PFSK-1 (cell line): ENCODE results near the gene E4F1.

Experiments used
- POLR2AphosphoS5 ChIP-seq: IDR thresholded peaks from 2 replicates; pipeline ENCODE4 v1.6.1; 2012; ENCODE audit warnings: low read depth, mild to moderate bottlenecking, control low read depth, low read length, moderate library complexity
- SIN3A ChIP-seq: IDR thresholded peaks from 2 replicates; pipeline ENCODE4 v1.6.1; 2012; ENCODE audit warnings: mild to moderate bottlenecking, low read length, moderate library complexity, borderline replicate concordance; ENCODE audit not compliant: insufficient read depth
- TAF1 ChIP-seq: IDR thresholded peaks from 2 replicates; pipeline ENCODE4 v1.6.1; 2012; ENCODE audit warnings: low read length, control low read depth, borderline replicate concordance; ENCODE audit not compliant: insufficient read depth
- TF ChIP-seq, protein P1 (sequence below), 2 experiments: IDR thresholded peaks; 2 replicates each; pipeline versions ENCODE4 v1.6.1 to v1.8.0; 2011 to 2012; ENCODE audit warnings: low read depth in 2 of 2, low read length in 2 of 2, control low read depth in 1 of 2, inconsistent platforms in 1 of 2, mild to moderate bottlenecking in 1 of 2, moderate library complexity in 1 of 2; ENCODE audit not compliant: insufficient read depth in 1 of 2

DNA sequence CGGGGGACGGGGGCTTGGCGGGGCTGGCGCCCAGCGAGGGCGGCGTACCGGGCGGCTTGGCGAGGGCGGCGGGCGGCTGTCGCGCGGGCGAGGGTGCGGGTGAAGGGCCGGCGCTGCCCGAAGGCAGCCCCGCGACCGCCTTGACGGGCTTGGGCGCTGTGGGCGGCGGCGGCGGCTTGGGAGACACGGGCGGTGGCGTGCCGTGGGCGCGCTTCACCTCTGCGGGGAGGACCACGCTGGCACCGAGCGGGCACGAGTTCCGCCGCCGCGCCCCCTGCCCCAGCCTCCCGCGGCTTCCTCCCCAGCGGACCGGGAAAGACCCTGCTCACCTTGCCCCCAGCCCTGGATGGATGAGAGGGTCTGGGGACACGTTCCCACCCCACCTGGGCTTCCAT is 44.3 kb upstream of the E4F1 start:
- TF ChIP-seq, protein P1, sequence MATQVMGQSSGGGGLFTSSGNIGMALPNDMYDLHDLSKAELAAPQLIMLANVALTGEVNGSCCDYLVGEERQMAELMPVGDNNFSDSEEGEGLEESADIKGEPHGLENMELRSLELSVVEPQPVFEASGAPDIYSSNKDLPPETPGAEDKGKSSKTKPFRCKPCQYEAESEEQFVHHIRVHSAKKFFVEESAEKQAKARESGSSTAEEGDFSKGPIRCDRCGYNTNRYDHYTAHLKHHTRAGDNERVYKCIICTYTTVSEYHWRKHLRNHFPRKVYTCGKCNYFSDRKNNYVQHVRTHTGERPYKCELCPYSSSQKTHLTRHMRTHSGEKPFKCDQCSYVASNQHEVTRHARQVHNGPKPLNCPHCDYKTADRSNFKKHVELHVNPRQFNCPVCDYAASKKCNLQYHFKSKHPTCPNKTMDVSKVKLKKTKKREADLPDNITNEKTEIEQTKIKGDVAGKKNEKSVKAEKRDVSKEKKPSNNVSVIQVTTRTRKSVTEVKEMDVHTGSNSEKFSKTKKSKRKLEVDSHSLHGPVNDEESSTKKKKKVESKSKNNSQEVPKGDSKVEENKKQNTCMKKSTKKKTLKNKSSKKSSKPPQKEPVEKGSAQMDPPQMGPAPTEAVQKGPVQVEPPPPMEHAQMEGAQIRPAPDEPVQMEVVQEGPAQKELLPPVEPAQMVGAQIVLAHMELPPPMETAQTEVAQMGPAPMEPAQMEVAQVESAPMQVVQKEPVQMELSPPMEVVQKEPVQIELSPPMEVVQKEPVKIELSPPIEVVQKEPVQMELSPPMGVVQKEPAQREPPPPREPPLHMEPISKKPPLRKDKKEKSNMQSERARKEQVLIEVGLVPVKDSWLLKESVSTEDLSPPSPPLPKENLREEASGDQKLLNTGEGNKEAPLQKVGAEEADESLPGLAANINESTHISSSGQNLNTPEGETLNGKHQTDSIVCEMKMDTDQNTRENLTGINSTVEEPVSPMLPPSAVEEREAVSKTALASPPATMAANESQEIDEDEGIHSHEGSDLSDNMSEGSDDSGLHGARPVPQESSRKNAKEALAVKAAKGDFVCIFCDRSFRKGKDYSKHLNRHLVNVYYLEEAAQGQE (IDR thresholded peaks at IDR 0.05; ENCODE audit: insufficient read depth in 1 of 2, low read depth in 2 of 2, low read length in 2 of 2) = no peak
- TF ChIP-seq POLR2AphosphoS5 = no peak
- no peak for TF ChIP-seq SIN3A
- TF ChIP-seq TAF1 = no peak
